Peyer's patch (tissue), 4 donors: Measurements from ENCODE around the gene FAM241A.

Experiments used
- CTCF ChIP-seq, 6 experiments: fragments of 450-650 bp in 4 of 6; fragments of 200-600 bp in 2 of 6; sonication (generic) in 1 of 6; IDR thresholded peaks; one replicate each; pipeline ENCODE4 v1.5.1; 2017 to 2019; ENCODE audit warnings: antibody characterized with exemption in 6 of 6, mild to moderate bottlenecking in 3 of 6, moderate library complexity in 1 of 6
- POLR2A ChIP-seq, 2 donors: fragments of 450-650 bp; IDR thresholded peaks; one replicate each; pipeline ENCODE4 v1.5.1; 2017; ENCODE audit warnings: antibody characterized with exemption in 2 of 2, mild to moderate bottlenecking in 2 of 2, moderate library complexity in 2 of 2

- TF ChIP-seq CTCF (IDR thresholded peaks at IDR 0.05) = no peak
- TF ChIP-seq POLR2A (IDR thresholded peaks at IDR 0.05) = no peak
Observed at GRCh38 chr4:112168719-112169500, 23.7 kb downstream of the FAM241A start.
